Nephron progenitor cell (in vitro differentiated cells): ENCODE results near the gene SLC13A1.

Experiments
- DNase-seq: peaks from one replicate; pipeline ENCODE4 v3.0.0; 2021
- H3K27ac Mint-ChIP-seq: 2 replicates; pipeline ENCODE4 v1.8.0; 2021; ENCODE audit warnings: mild to moderate bottlenecking, moderate library complexity, mixed read lengths
- H3K27me3 Mint-ChIP-seq: 2 replicates; pipeline ENCODE4 v1.8.0; 2021; ENCODE audit warnings: mild to moderate bottlenecking, low read depth, mixed read lengths; ENCODE audit not compliant: poor library complexity
- H3K36me3 Mint-ChIP-seq: 2 replicates; pipeline ENCODE4 v1.8.0; 2021; ENCODE audit warnings: low read depth, mixed read lengths
- H3K4me1 Mint-ChIP-seq: 2 replicates; pipeline ENCODE4 v1.8.0; 2021; ENCODE audit warnings: mixed read lengths
- H3K4me3 Mint-ChIP-seq: 2 replicates; pipeline ENCODE4 v1.8.0; 2021; ENCODE audit warnings: mild to moderate bottlenecking, moderate library complexity, mixed read lengths
- H3K9me3 Mint-ChIP-seq: 2 replicates; pipeline ENCODE4 v1.8.0; 2021; ENCODE audit warnings: mild to moderate bottlenecking, moderate library complexity, mixed read lengths
- CTCF ChIP-seq: fragments of 200-600 bp; sonication (generic); IDR thresholded peaks from 2 replicates; pipeline ENCODE4 v1.5.0; 2021; ENCODE audit warnings: antibody characterized with exemption

SLC13A1 gene

DNA sequence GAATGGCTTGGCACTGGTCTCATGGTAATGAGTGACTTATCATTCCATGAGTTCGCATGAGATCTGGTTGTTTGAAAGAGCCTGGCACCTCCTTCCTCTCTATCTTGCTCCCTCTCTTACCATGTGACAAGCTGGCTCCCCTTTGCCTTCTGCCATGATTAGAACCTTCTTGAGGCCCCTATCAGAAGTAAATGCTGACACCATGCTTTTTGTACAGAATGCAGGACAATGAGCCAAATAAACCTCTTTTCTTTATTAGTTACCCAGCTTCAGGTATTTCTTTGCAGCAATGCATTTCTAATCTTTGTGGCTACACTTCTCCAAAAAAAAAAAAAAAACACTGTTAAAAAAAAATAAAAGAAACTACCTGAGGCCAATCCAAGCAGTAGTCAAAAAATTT lies 17.1 kb upstream of the SLC13A1 start:
- DNase-seq, result no peak
- Mint-ChIP-seq H3K9me3 (peaks cover 27% of the 10 kb centered on the region), H3K27ac (no peak overlapping the region), H3K27me3 (no peaks in the 10 kb centered on the region), H3K4me1 (no peaks in the 10 kb centered on the region), H3K36me3 (no peaks in the 10 kb centered on the region), H3K4me3 (no peak overlapping the region)
- TF ChIP-seq CTCF, result no peak

DNA sequence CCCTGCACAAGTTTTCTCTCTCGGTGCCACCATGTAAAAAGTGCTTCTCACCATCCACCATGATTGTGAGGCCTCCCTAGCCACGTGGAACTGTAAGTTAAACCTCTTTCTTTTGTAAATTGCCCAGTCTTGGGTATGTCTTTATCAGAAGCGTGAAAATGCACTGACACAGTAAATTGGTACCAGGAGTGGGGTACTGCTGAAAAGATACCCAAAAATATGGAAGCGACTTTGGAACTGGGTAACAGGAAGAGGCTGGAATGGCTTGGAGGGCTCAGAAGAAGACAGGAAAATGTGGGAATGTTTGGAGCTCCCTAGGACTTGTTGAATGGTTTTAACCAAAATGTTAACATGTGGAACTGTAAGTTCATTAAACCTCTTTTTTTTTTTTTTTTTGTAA lies 15.6 kb upstream of the SLC13A1 start:
- H3K4me1 Mint-ChIP-seq, result no peaks in the 10 kb centered on the region
- peaks cover 23% of the 10 kb centered on the region for H3K9me3 Mint-ChIP-seq
- H3K27me3 Mint-ChIP-seq, result no peaks in the 10 kb centered on the region
- DNase-seq, result no peak
- no peaks in the 10 kb centered on the region for H3K36me3 Mint-ChIP-seq
- no peak overlapping the region for H3K27ac Mint-ChIP-seq
- no peak for TF ChIP-seq CTCF
- H3K4me3 Mint-ChIP-seq, result no peak overlapping the region

- Mint-ChIP-seq H3K27me3 (no peaks in the 10 kb centered on the region), H3K36me3 (no peaks in the 10 kb centered on the region), H3K9me3 (peaks cover 16% of the 10 kb centered on the region), H3K4me3 (no peak overlapping the region), H3K4me1 (no peaks in the 10 kb centered on the region), H3K27ac (no peak overlapping the region)
- TF ChIP-seq CTCF, result no peak
- no peak for DNase-seq
Observed at GRCh38 chr7:123211545-123211944, 11.8 kb upstream of the SLC13A1 start.

DNA sequence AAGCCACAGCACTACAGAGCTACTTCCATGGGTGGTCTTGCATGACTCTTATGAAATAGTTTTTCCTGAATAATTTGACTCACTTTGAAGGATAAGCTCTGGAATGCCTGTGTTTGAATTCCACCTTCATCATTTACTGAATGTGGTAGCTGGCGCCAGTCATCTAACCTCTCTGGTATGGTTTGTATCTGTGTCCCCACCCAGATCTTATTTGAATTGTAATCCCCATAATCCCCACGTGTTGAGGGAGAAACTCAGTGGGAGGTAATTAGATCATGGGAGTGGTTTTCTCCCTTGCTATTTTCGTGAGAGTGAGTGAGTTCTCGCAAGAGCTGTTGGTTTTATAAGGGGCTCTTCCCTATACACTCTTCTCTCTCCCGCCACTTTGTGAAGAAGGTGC lies 11.2 kb upstream of the SLC13A1 start:
- Mint-ChIP-seq H3K27ac (no peak overlapping the region), H3K27me3 (no peaks in the 10 kb centered on the region), H3K36me3 (no peaks in the 10 kb centered on the region), H3K4me1 (no peaks in the 10 kb centered on the region), H3K9me3 (peaks cover 16% of the 10 kb centered on the region), H3K4me3 (no peak overlapping the region)
- no peak for TF ChIP-seq CTCF
- no peak for DNase-seq

DNA sequence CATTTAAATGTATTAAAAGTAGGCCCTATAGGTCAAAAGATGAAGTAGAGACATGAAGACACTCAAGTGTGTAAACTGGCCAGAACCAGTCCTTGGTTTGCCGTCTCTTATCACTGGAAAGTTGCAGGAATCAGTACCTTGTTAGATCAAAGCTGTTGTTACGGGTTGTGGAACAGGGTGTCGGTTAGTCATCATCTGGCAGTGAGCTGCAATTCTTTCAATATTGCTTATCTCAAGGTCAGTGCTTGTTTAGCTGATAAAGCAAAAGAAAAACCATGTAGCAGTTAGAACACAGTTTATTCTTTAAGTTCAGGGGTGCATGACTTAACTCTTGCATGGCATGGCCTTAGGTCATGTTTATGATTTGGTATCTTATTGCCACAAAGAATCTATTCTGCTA lies 10.0 kb upstream of the SLC13A1 start:
- H3K27me3 Mint-ChIP-seq, result no peaks in the 10 kb centered on the region
- no peak overlapping the region for H3K27ac Mint-ChIP-seq
- no peaks in the 10 kb centered on the region for H3K36me3 Mint-ChIP-seq
- no peak for DNase-seq
- peaks cover 7% of the 10 kb centered on the region for H3K9me3 Mint-ChIP-seq
- H3K4me3 Mint-ChIP-seq, result no peak overlapping the region
- H3K4me1 Mint-ChIP-seq, result no peaks in the 10 kb centered on the region
- TF ChIP-seq CTCF, result no peak

- H3K27me3 Mint-ChIP-seq, result no peaks in the 10 kb centered on the region
- no peaks in the 10 kb centered on the region for H3K9me3 Mint-ChIP-seq
- peak; percentile 31 for TF ChIP-seq CTCF
- no peak overlapping the region for H3K4me3 Mint-ChIP-seq
- H3K36me3 Mint-ChIP-seq, result no peaks in the 10 kb centered on the region
- no peaks in the 10 kb centered on the region for H3K4me1 Mint-ChIP-seq
- no peak for DNase-seq
- H3K27ac Mint-ChIP-seq, result no peak overlapping the region
Observed at GRCh38 chr7:123208793-123209192, 9.0 kb upstream of the SLC13A1 start.
